Measurements from ENCODE around the gene AASDH. TPM values are rescaled to one million over a fixed set of nuclear protein-coding genes. Genes with fewer than 3 reads are reported as not detected.

The AASDH gene
- total and polyA plus RNA-seq, 2 of the 4 experiments (the other 2 are of a cell fraction), result 4.7 to 12.0 TPM

- H3K23ac ChIP-seq (ENCODE audit: low read depth, low read length), result no peak overlapping the region
- no peak overlapping the region for H2AK9ac ChIP-seq (replicated peaks; ENCODE audit: low read depth, low read length, poor library complexity)
- no peak overlapping the region for H3K56ac ChIP-seq (ENCODE audit: extremely low read depth, insufficient read depth, low read length)
- DNase-seq (peak; percentile 3), ATAC-seq (ENCODE audit: low read depth) (no peak)
- no peak overlapping the region for H3K14ac ChIP-seq (replicated peaks; ENCODE audit: low read depth, low read length)
- no peak overlapping the region for H4K91ac ChIP-seq (ENCODE audit: insufficient read depth, low read depth, low read length)
- CTCF ChIA-PET, result no interaction called here
- H4K8ac ChIP-seq (ENCODE audit: low read depth in 2 of 2, low read length in 2 of 2), result no peak overlapping the region
- WGBS, 2 experiments (ENCODE audit: extremely low coverage in 2 of 2, insufficient read length in 1 of 2), result no CpG with 5 or more reads among the region's 3 CpGs
- no peak overlapping the region for H3K9ac ChIP-seq (ENCODE audit: low read depth, low read length)
- POLR2A ChIA-PET (ENCODE audit: unreplicated experiment), result no interaction called here
- no peak overlapping the region for H3K4me3 ChIP-seq (ENCODE audit: insufficient read depth, low read depth, low read length)
- dilution Hi-C loops (cut with HindIII; ENCODE audit: low sequenced_read_pairs, unreplicated experiment), result no loop called here
- no peaks in the 10 kb centered on the region for H3K79me1 ChIP-seq (ENCODE audit: low read depth in 1 of 2, low read length in 2 of 2)
- H3K4me2 ChIP-seq (ENCODE audit: low read depth, low read length), result no peak overlapping the region
- H2BK20ac ChIP-seq (ENCODE audit: low read depth, low read length), result no peak overlapping the region
- no peak overlapping the region for H2AK5ac ChIP-seq (ENCODE audit: low read depth, low read length)
- intact Hi-C loops (cut with micrococcal nuclease), result loop anchor here (5.0 kb wide), 2 partner anchors 240 to 955 kb away; partner anchors contain the start of gene SRD5A3
- no peaks in the 10 kb centered on the region for H4K20me1 ChIP-seq (ENCODE audit: insufficient read depth, low read length)
- no peak overlapping the region for H2AFZ ChIP-seq (replicated peaks; ENCODE audit: low read length, poor library complexity)
- H3K27me3 ChIP-seq (ENCODE audit: control insufficient read depth, insufficient read depth, low read length), result no peaks in the 10 kb centered on the region; the same call in 1 of the 2 replicates
- no TSS peak for BruUV-seq (replicated peaks)
- in situ Hi-C loops (cut with MboI; ENCODE audit: low sequenced_read_pairs), result loop anchor here (25.0 kb wide), 1 partner anchor 535 kb away; no protein-coding TSS in a partner anchor
- no peaks in the 10 kb centered on the region for H3K36me3 ChIP-seq (ENCODE audit: control insufficient read depth, insufficient read depth, low read length)
- H3K9me3 ChIP-seq (ENCODE audit: control insufficient read depth, insufficient read depth, low read length), result no peaks in the 10 kb centered on the region
- H4K5ac ChIP-seq (ENCODE audit: low read depth, low read length), result no peak overlapping the region
- no peak overlapping the region for H2BK5ac ChIP-seq (ENCODE audit: low read depth, low read length, poor library complexity, severe bottlenecking)
- H3K4me1 ChIP-seq (ENCODE audit: control insufficient read depth, insufficient read depth, low read length), result no peaks in the 10 kb centered on the region
- no peak overlapping the region for H3K4ac ChIP-seq (ENCODE audit: low read depth, low read length)
- no peak overlapping the region for H2BK15ac ChIP-seq (ENCODE audit: low read depth, low read length)
- H3K27ac ChIP-seq (ENCODE audit: insufficient read depth, low read length), result no peak overlapping the region
- peaks cover 3% of the 10 kb centered on the region; the same call in 1 of the 2 replicates for H3K9me1 ChIP-seq (ENCODE audit: insufficient read depth, low read length)
- H2BK120ac ChIP-seq (ENCODE audit: low read depth, low read length), result no peak overlapping the region
- TF ChIP-seq, protein P1, sequence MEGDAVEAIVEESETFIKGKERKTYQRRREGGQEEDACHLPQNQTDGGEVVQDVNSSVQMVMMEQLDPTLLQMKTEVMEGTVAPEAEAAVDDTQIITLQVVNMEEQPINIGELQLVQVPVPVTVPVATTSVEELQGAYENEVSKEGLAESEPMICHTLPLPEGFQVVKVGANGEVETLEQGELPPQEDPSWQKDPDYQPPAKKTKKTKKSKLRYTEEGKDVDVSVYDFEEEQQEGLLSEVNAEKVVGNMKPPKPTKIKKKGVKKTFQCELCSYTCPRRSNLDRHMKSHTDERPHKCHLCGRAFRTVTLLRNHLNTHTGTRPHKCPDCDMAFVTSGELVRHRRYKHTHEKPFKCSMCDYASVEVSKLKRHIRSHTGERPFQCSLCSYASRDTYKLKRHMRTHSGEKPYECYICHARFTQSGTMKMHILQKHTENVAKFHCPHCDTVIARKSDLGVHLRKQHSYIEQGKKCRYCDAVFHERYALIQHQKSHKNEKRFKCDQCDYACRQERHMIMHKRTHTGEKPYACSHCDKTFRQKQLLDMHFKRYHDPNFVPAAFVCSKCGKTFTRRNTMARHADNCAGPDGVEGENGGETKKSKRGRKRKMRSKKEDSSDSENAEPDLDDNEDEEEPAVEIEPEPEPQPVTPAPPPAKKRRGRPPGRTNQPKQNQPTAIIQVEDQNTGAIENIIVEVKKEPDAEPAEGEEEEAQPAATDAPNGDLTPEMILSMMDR (conservative IDR thresholded peaks at IDR 0.05; ENCODE audit: low read depth, low read length), result no peak
- no peak for TF ChIP-seq NFE2L2 (IDR thresholded peaks at IDR 0.05; ENCODE audit: low read depth, low read length)
- no peak for TF ChIP-seq CEBPB (IDR thresholded peaks at IDR 0.05; ENCODE audit: low read depth, low read length)
- TF ChIP-seq RCOR1 (IDR thresholded peaks at IDR 0.05; ENCODE audit: insufficient replicate concordance, low read length), result no peak
- no peak for TF ChIP-seq BHLHE40 (IDR thresholded peaks at IDR 0.05; ENCODE audit: low read depth, low read length)
- no peak for TF ChIP-seq FOS (IDR thresholded peaks at IDR 0.05; ENCODE audit: low read depth, low read length)
- no peak for TF ChIP-seq MAFK (IDR thresholded peaks at IDR 0.05; ENCODE audit: low read depth, low read length)
- H3K18ac ChIP-seq (ENCODE audit: low read depth, low read length), result no peak overlapping the region
Measured at GRCh38 chr4:56302760-56303159, 84.5 kb downstream of the AASDH start.

All from IMR-90 (cell line).